ENCODE measurements around the gene NLGN3.
A peak's percentile ranks its signal among the peaks of the same experiment; 100 is the strongest.

Gene NLGN3

GRCh38 chrX:71118032-71118984, 26.3 kb upstream of the NLGN3 start, which contains the start of gene MED12:
TSS of gene MED12 (plus strand) at chrX:71118596. CDS start at chrX:71118755, 159 bp downstream.
- DNase-seq (ENCODE audit: low spot score) = peak; percentile 51

GRCh38 chrX:71118985-71119535, 25.6 kb upstream of the NLGN3 start:
- no peak for DNase-seq (ENCODE audit: low spot score)

GRCh38 chrX:71128166-71128833, 16.3 kb upstream of the NLGN3 start:
- no peak for DNase-seq (ENCODE audit: low spot score)

GRCh38 chrX:71128915-71129765, 15.5 kb upstream of the NLGN3 start:
- DNase-seq (ENCODE audit: low spot score) = peak; percentile 21

- DNase-seq (ENCODE audit: low spot score) = no peak
Measured at GRCh38 chrX:71131510-71131909, 13.1 kb upstream of the NLGN3 start.

GRCh38 chrX:71140440-71140839, 4.2 kb upstream of the NLGN3 start:
- DNase-seq (ENCODE audit: low spot score) = no peak

GRCh38 chrX:71143508-71143907, 1.1 kb upstream of the NLGN3 start:
- no peak for DNase-seq (ENCODE audit: low spot score)

- DNase-seq (ENCODE audit: low spot score) = no peak
Measured at GRCh38 chrX:71147496-71148277, 3.0 kb downstream of the NLGN3 start.

- no peak for DNase-seq (ENCODE audit: low spot score)
Measured at GRCh38 chrX:71148278-71148663, 3.6 kb downstream of the NLGN3 start.

- DNase-seq (ENCODE audit: low spot score) = no peak
Measured at GRCh38 chrX:71151366-71151765, 6.7 kb downstream of the NLGN3 start.

- no peak for DNase-seq (ENCODE audit: low spot score)
Measured at GRCh38 chrX:71154196-71154595, 9.6 kb downstream of the NLGN3 start.

GRCh38 chrX:71154641-71155040, 10.0 kb downstream of the NLGN3 start:
- no peak for DNase-seq (ENCODE audit: low spot score)

- no peak for DNase-seq (ENCODE audit: low spot score)
Measured at GRCh38 chrX:71158603-71159002, 14.0 kb downstream of the NLGN3 start.

- DNase-seq (ENCODE audit: low spot score) = no peak
Measured at GRCh38 chrX:71159335-71159734, 14.7 kb downstream of the NLGN3 start.

GRCh38 chrX:71160475-71160874, 15.8 kb downstream of the NLGN3 start:
- no peak for DNase-seq (ENCODE audit: low spot score)

GRCh38 chrX:71162981-71163380, 18.3 kb downstream of the NLGN3 start:
- DNase-seq (ENCODE audit: low spot score) = no peak

GRCh38 chrX:71164071-71164470, 19.4 kb downstream of the NLGN3 start:
- no peak for DNase-seq (ENCODE audit: low spot score)

- no peak for DNase-seq (ENCODE audit: low spot score)
Measured at GRCh38 chrX:71166461-71166860, 21.8 kb downstream of the NLGN3 start.

- no peak for DNase-seq (ENCODE audit: low spot score)
Measured at GRCh38 chrX:71167031-71167781, 22.6 kb downstream of the NLGN3 start.

- DNase-seq (ENCODE audit: low spot score) = no peak
Measured at GRCh38 chrX:71168134-71168533, 23.5 kb downstream of the NLGN3 start.
